Astrocyte of the spinal cord (primary cell): ENCODE measurements around the gene GYS1.
A peak's percentile ranks its signal among the peaks of the same experiment; 100 is the strongest.

Experiments used
- DNase-seq: peaks from one replicate; pipeline ENCODE4 v3.0.0; 2011; ENCODE audit warnings: low read depth, low spot score
- H3K4me3 ChIP-seq: 2 replicates; pipeline ENCODE4 v1.5.1; 2011; ENCODE audit warnings: low read depth, mild to moderate bottlenecking, low read length, moderate library complexity
- in situ Hi-C: cut with HindIII; loops from 2 replicates; pipeline ENCODE4 v1.10.0; 2017; ENCODE audit warnings: low sequenced_read_pairs
- TF ChIP-seq, protein P1 (sequence below): IDR thresholded peaks from 2 replicates; pipeline ENCODE4 v1.5.1; 2012; ENCODE audit warnings: low read depth, mild to moderate bottlenecking, low read length, inconsistent platforms

Gene GYS1

DNA sequence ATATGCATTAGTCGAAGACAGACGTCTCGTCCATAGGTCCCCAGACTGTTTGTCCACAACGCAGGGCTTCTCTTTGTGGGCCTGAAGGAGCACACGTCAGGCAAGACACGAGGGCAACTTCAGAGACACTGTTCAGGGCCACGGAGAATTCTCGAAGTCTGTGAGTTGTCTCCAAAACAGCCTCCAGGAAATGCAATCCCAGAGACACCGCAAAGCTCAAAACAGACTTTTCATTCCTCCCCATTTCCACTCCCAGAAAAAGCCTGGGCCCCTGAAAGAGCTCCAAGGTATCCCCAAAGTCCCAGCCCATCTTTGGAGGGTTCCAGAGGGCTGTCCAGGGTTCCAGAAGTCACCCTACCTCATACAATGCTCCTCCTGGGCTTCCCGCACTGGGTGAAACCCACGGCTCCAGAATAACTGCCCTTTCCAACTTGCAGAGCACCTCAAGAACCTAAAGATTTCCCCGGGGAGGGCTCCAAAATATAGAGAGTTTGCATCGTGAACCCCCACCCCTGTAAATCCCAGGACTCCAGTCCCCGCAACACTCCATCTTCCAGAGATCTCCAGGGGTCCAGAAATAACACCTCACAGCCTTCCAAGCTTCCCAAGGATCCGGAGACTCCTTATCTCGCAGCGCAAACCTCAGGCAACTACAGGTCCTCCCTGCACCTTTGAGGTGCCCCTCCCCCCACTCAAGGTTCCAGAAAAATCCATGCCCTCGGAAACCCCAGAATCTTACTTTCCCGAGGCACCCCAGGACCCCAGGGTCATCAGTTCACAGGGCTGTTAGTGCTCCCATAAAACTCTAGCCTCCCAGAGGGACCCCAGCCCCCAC lies 28.7 kb downstream of the GYS1 start:
- H3K4me3 ChIP-seq: no peak overlapping the region
- in situ Hi-C loops: no loop called here
- TF ChIP-seq, protein P1, sequence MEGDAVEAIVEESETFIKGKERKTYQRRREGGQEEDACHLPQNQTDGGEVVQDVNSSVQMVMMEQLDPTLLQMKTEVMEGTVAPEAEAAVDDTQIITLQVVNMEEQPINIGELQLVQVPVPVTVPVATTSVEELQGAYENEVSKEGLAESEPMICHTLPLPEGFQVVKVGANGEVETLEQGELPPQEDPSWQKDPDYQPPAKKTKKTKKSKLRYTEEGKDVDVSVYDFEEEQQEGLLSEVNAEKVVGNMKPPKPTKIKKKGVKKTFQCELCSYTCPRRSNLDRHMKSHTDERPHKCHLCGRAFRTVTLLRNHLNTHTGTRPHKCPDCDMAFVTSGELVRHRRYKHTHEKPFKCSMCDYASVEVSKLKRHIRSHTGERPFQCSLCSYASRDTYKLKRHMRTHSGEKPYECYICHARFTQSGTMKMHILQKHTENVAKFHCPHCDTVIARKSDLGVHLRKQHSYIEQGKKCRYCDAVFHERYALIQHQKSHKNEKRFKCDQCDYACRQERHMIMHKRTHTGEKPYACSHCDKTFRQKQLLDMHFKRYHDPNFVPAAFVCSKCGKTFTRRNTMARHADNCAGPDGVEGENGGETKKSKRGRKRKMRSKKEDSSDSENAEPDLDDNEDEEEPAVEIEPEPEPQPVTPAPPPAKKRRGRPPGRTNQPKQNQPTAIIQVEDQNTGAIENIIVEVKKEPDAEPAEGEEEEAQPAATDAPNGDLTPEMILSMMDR: no peak
- DNase-seq: no peak

DNA sequence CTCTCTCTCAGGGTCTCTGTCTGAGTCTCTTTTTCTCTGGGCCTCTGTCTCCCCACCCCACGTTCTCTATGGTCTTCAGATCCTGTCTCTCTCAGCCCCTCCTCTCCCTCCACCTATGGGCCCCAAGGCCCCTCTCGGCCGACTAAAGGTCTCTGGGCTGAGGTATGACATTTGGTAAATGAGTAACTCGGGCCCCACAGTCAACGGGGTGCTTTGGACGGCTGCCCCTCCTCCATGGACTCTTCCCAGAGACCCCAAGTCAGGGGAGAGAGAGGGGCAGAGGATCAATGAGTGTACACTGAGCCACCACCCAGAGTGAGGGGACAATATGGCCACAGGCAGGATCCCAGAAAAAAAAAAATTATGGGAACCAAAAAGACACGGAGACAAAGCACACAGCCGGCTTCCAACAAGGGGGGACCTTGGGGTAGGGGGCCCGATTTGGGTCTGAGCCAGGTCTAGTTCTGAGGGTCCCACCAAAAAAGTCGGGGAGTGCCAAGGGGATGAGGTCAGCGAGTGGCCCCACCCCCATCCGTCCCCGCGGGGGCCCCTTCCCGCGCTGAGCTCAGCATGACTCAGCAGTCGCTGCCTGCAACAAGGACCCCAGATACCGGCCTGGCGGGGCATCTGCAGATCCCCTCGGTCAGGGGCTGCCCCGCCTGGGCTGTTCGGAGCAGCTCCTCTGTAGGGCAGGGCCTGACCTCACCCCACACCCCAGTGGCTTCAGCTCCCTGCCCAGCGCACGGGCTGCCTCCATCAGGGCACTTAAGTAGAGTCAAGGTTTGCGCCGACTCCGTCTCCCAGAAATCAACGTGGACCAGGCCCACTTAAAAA lies 29.5 kb downstream of the GYS1 start:
- H3K4me3 ChIP-seq: no peak overlapping the region
- TF ChIP-seq, protein P1: no peak
- peak; percentile 65 for DNase-seq
- in situ Hi-C loops: no loop called here

DNA sequence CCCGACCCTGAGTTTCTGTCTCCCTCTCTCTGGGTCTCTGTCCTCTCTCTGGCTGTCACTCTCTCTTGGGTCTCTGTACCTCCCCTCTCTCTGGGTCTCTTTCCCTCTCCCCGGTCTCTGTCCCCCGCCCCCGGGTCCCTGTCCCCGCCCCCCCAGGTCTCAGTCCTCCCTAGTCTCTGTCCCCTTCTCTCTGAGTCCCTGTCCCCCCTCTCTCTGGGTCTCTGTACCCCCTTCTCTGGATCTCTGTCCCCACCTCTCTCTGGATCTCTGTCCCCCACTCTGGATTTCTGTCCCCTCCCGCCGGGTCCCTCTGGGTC lies 30.3 kb downstream of the GYS1 start:
- TF ChIP-seq, protein P1: no peak
- in situ Hi-C loops: no loop called here
- no peak overlapping the region for H3K4me3 ChIP-seq
- no peak for DNase-seq

DNA sequence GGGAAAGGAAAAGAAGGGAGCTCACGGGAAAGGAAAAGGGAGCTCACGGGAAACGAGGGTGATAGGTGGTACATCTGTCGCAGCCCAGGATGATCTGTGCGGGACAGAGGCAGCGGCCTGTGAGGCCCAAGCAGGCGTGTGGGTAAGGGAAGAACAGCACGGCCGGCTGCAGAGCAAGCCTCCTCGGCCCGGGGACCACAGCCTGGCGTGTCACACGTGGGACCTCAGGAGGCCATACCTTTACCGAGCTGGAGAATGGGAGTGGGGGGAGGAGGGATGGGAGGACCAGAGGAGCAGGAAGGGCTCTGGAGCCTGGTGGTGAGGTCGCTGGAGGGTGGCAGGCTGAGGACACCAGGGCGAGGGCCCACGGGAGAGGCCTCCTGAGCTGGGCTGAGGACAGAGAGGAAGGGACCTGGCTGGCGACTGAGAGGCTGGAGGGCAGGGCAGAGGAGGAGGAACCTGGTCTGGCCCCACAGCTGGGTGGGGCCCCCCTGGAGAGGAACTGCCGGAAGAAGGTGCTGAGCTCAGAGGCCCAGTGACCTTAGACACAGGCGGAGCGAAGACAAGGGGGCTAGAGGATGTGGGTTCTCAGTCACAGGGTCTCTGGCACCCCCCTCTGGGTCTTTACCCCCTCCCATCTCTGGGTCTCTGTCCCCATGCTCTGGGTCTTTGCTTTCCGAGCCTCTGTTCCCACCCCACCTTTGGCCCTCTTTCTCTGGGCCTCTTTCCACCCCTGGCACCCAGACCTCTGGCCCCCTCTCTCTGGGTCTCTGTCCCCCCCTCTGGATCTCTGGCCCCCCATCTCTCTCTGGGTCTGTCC lies 30.9 kb downstream of the GYS1 start:
- in situ Hi-C loops: no loop called here
- H3K4me3 ChIP-seq: no peak overlapping the region
- TF ChIP-seq, protein P1: no peak
- DNase-seq: no peak

DNA sequence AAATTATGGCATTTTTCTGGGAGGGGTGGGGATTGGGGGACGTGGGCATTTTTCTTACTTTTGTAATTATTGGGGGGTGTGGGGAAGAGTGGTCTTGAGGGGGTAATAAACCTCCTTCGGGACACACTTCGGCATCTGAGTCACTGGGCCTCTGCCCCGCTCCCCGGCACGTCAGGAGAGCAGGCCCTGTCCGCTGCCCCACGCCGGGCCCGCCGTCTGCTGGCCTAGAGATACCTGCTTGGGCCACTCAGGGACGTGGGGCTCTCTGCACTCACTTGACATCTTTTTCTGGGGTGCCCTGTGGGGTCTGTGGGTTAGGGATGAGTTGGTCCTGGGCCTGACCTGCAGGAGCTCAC lies 31.5 kb downstream of the GYS1 start:
- H3K4me3 ChIP-seq: no peak overlapping the region
- TF ChIP-seq, protein P1: no peak
- no peak for DNase-seq
- in situ Hi-C loops: no loop called here

DNA sequence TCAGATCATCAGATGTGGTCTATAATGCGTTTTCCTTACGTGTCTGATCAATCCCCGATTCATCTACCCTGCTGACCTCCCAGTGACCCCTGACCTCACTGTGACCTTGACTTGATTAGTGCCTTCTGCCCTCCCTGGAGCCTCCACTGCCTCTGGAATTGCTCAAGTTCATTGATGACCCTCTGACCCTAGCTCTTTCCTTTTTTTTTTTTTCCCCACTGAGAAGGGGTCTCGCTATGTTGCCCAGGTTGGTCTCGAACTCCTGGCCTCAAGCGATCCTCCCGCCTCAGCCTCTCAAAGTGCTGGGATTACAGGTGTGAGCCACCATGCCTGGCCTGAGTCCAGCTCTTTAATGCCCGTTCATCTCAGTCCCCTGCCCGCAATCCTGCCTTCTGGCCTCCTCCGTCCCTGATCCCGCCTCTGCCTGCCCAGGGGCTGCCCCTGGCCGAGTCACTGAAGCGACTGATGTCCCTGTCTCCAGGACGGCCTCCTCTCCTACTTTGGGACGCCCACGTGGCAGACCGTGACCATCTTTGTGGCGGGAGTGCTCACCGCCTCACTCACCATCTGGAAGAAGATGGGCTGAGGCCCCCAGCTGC lies 32.0 kb downstream of the GYS1 start:
- in situ Hi-C loops: no loop called here
- H3K4me3 ChIP-seq: no peak overlapping the region
- no peak for DNase-seq
- TF ChIP-seq, protein P1: no peak
